ENCODE measurements around the gene ZNRF2. TPM values are rescaled to one million over a fixed set of nuclear protein-coding genes. Genes with fewer than 3 reads are reported as not detected.

The ZNRF2 gene
- total and polyA plus RNA-seq, 2 of the 4 experiments (the other 2 are of a cell fraction), result 0.31 to 0.54 TPM

DNA sequence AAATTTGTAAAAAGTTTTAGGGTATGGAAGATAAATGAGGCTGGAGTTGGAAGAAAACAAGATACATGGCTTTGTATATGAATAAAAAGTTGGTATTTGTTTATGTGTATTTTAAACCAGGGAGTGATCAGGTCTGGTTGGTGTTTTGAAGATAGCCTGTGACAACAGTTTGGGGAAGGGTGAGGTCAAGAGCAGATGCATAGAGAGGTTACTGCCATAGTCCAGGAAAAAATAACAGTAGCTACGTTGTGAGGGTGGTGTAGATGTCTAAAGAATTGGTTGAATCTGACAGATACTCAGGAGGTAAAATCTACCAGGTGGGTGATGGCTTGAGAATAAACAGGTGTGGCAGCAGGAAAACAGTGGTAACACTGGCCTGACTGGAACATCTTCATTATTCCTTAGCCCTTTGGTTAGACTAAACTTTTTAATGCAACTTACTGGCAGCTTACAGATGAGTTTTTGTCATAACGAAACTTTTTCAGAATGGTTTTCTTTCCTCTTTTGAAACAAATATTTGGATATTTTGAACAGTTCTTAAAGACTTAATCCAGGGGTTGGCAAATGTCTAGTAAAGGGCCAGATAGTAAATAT is 25.5 kb downstream of the ZNRF2 start:
- H3K36me3 ChIP-seq (ENCODE audit: control insufficient read depth, insufficient read depth, low read length), result no peaks in the 10 kb centered on the region
- no peak overlapping the region for H3K27ac ChIP-seq (ENCODE audit: insufficient read depth, low read length)
- no CpG with 5 or more reads among the region's 2 CpGs for WGBS, 2 experiments (ENCODE audit: extremely low coverage in 2 of 2, insufficient read length in 1 of 2)
- no peak overlapping the region for H3K4ac ChIP-seq (ENCODE audit: low read depth, low read length)
- no peak overlapping the region for H3K14ac ChIP-seq (replicated peaks; ENCODE audit: low read depth, low read length)
- no peak overlapping the region for H2AK5ac ChIP-seq (ENCODE audit: low read depth, low read length)
- H4K8ac ChIP-seq (ENCODE audit: low read depth in 2 of 2, low read length in 2 of 2), result no peak overlapping the region
- no peak overlapping the region for H2AK9ac ChIP-seq (replicated peaks; ENCODE audit: low read depth, low read length, poor library complexity)
- DNase-seq (no peak), ATAC-seq (ENCODE audit: low read depth) (no peak)
- H3K4me1 ChIP-seq (ENCODE audit: control insufficient read depth, insufficient read depth, low read length), result no peaks in the 10 kb centered on the region
- no peaks in the 10 kb centered on the region for H3K27me3 ChIP-seq (ENCODE audit: control insufficient read depth, insufficient read depth, low read length)
- in situ Hi-C loops (cut with MboI; ENCODE audit: low sequenced_read_pairs), result no loop called here
- no peak overlapping the region for H4K91ac ChIP-seq (ENCODE audit: insufficient read depth, low read depth, low read length)
- no peak overlapping the region for H2BK15ac ChIP-seq (ENCODE audit: low read depth, low read length)
- no peak overlapping the region for H2AFZ ChIP-seq (replicated peaks; ENCODE audit: low read length, poor library complexity)
- H2BK120ac ChIP-seq (ENCODE audit: low read depth, low read length), result no peak overlapping the region
- no peak overlapping the region for H3K23ac ChIP-seq (ENCODE audit: low read depth, low read length)
- H3K4me3 ChIP-seq (ENCODE audit: insufficient read depth, low read depth, low read length), result no peak overlapping the region
- BruUV-seq (replicated peaks), result no TSS peak
- H3K18ac ChIP-seq (ENCODE audit: low read depth, low read length), result no peak overlapping the region
- ChIA-PET POLR2A (ENCODE audit: unreplicated experiment) (no interaction called here), CTCF (no interaction called here)
- TF ChIP-seq, protein P1, sequence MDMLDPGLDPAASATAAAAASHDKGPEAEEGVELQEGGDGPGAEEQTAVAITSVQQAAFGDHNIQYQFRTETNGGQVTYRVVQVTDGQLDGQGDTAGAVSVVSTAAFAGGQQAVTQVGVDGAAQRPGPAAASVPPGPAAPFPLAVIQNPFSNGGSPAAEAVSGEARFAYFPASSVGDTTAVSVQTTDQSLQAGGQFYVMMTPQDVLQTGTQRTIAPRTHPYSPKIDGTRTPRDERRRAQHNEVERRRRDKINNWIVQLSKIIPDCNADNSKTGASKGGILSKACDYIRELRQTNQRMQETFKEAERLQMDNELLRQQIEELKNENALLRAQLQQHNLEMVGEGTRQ (IDR thresholded peaks at IDR 0.05; ENCODE audit: low read depth, low read length), result no peak
- TF ChIP-seq MXI1 (IDR thresholded peaks at IDR 0.05; ENCODE audit: borderline replicate concordance, low read depth, low read length) (no peak), FOS (IDR thresholded peaks at IDR 0.05; ENCODE audit: low read depth, low read length) (no peak), MAZ (IDR thresholded peaks at IDR 0.05; ENCODE audit: borderline replicate concordance, low read depth, low read length) (no peak), SMC3 (IDR thresholded peaks at IDR 0.05; ENCODE audit: low read depth, low read length) (no peak), RCOR1 (IDR thresholded peaks at IDR 0.05; ENCODE audit: insufficient replicate concordance, low read length) (no peak)
- H4K20me1 ChIP-seq (ENCODE audit: insufficient read depth, low read length), result no peaks in the 10 kb centered on the region
- dilution Hi-C loops (cut with HindIII; ENCODE audit: low sequenced_read_pairs, unreplicated experiment), result no loop called here
- no peak overlapping the region for H3K9ac ChIP-seq (ENCODE audit: low read depth, low read length)
- H3K9me3 ChIP-seq (ENCODE audit: control insufficient read depth, insufficient read depth, low read length), result no peaks in the 10 kb centered on the region
- H3K79me1 ChIP-seq (ENCODE audit: low read depth in 1 of 2, low read length in 2 of 2), result peaks cover 0 to 6% of the 10 kb centered on the region in 2 experiments; a peak in 3 of 4 replicates
- no peak overlapping the region for H4K5ac ChIP-seq (ENCODE audit: low read depth, low read length)
- intact Hi-C loops (cut with micrococcal nuclease), result no loop called here
- H2BK20ac ChIP-seq (ENCODE audit: low read depth, low read length), result no peak overlapping the region
- no peak overlapping the region for H3K4me2 ChIP-seq (ENCODE audit: low read depth, low read length)
- H2BK5ac ChIP-seq (ENCODE audit: low read depth, low read length, poor library complexity, severe bottlenecking), result no peak overlapping the region
- peaks cover 3% of the 10 kb centered on the region; the same call in 1 of the 2 replicates for H3K9me1 ChIP-seq (ENCODE audit: insufficient read depth, low read length)
- H3K56ac ChIP-seq (ENCODE audit: extremely low read depth, insufficient read depth, low read length), result no peak overlapping the region

All from IMR-90 (cell line).